HL-60 (cell line): Measurements from ENCODE around the gene MARCO.

ENCODE experiments used
- POLR2AphosphoS5 ChIP-seq: IDR thresholded peaks from 2 replicates; pipeline ENCODE4 v1.6.1; 2012; ENCODE audit warnings: low read depth
- SPI1 ChIP-seq: IDR thresholded peaks from 2 replicates; pipeline ENCODE4 v1.6.1; 2012; ENCODE audit warnings: low read depth, mild to moderate bottlenecking, borderline replicate concordance
- TF ChIP-seq, protein P1 (sequence below): IDR thresholded peaks from one replicate; pipeline ENCODE4 v1.5.1; 2011; ENCODE audit warnings: low read length, control low read depth, inconsistent platforms; ENCODE audit not compliant: insufficient read depth

DNA sequence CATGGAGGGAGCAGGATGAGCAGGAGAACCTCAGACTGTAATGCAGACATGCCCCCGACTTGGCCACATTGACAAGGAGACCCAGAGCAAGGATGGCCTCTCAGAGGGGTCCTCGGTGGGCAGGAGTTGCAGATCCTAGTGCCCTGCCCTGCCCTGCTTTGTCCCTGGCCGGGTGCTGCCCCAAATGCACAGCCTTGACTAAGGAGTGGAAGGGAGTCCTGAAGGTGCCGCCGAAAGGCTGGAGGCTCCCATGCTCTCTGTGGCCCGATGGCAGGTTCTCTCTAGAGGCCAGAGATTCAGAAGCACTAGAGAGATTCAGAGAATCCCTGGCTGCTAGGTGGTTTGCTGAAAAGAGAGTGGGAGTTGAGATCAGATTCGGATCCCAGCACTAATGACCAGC, 64.4 kb downstream of the MARCO start:
- TF ChIP-seq SPI1 (no peak), POLR2AphosphoS5 (no peak)
- TF ChIP-seq, protein P1, sequence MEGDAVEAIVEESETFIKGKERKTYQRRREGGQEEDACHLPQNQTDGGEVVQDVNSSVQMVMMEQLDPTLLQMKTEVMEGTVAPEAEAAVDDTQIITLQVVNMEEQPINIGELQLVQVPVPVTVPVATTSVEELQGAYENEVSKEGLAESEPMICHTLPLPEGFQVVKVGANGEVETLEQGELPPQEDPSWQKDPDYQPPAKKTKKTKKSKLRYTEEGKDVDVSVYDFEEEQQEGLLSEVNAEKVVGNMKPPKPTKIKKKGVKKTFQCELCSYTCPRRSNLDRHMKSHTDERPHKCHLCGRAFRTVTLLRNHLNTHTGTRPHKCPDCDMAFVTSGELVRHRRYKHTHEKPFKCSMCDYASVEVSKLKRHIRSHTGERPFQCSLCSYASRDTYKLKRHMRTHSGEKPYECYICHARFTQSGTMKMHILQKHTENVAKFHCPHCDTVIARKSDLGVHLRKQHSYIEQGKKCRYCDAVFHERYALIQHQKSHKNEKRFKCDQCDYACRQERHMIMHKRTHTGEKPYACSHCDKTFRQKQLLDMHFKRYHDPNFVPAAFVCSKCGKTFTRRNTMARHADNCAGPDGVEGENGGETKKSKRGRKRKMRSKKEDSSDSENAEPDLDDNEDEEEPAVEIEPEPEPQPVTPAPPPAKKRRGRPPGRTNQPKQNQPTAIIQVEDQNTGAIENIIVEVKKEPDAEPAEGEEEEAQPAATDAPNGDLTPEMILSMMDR, result no peak
